ENCODE results near the gene ITPK1.

GRCh38 chr14:92907316-92907911 lies 208.3 kb downstream of the ITPK1 start:
- TF ChIP-seq ZFP3 (CRISPR knock-in tag; IDR thresholded peaks at IDR 0.05), result no peak
- no peak for TF ChIP-seq TSHZ2 (CRISPR knock-in tag; IDR thresholded peaks at IDR 0.05)
- no peak for TF ChIP-seq ARNTL (CRISPR knock-in tag; IDR thresholded peaks at IDR 0.05; ENCODE audit: borderline replicate concordance, low read depth)
- no peak for TF ChIP-seq CREB5 (CRISPR knock-in tag; IDR thresholded peaks at IDR 0.05; ENCODE audit: low read depth)
- no peak for TF ChIP-seq CSDC2 (CRISPR knock-in tag; IDR thresholded peaks at IDR 0.05)
- TF ChIP-seq PATZ1 (CRISPR knock-in tag; IDR thresholded peaks at IDR 0.05; ENCODE audit: borderline replicate concordance), result no peak
- no peak for TF ChIP-seq ZNF70 (CRISPR knock-in tag; IDR thresholded peaks at IDR 0.05)
- no peak for TF ChIP-seq ZNF565 (CRISPR knock-in tag; conservative IDR thresholded peaks at IDR 0.05; ENCODE audit: low read depth)
- TF ChIP-seq SNAI2 (CRISPR knock-in tag; IDR thresholded peaks at IDR 0.05), result no peak
